K562 (cell line): ENCODE measurements around the gene SMIM29. TPM values are rescaled to one million over a fixed set of nuclear protein-coding genes. Genes with fewer than 3 reads are reported as not detected.
A peak's percentile ranks its signal among the peaks of the same experiment; 100 is the strongest.

Source experiments
- CEBPG ChIP-seq, 3 experiments: fragments of 200-800 bp in 1 of 3; sonication (Bioruptor generic) in 1 of 3; sonication (generic) in 1 of 3; formaldehyde crosslinking in 1 of 3; IDR thresholded peaks in 2 of 3; conservative IDR thresholded peaks in 1 of 3; 2 replicates each; pipeline versions ENCODE4 v1.6.1 to v1.8.0; 2016 to 2022; ENCODE audit warnings: missing compliant biosample characterization in 2 of 3, missing genetic modification characterization in 2 of 3, mild to moderate bottlenecking in 1 of 3, missing genetic modification reagents in 1 of 3
- ELF2 ChIP-seq: fragments of 250-450 bp; sonication (Bioruptor Pico); IDR thresholded peaks from 2 replicates; pipeline ENCODE4 v1.5.0; 2021; ENCODE audit warnings: mild to moderate bottlenecking
- FOXK1 ChIP-seq: sonication (generic); formaldehyde crosslinking; IDR thresholded peaks from 2 replicates; pipeline ENCODE4 v1.8.0; 2022; ENCODE audit warnings: missing genetic modification reagents, mild to moderate bottlenecking, borderline replicate concordance
- GATAD2B ChIP-seq: fragments of 450-650 bp; IDR thresholded peaks from 2 replicates; pipeline ENCODE4 v1.6.1; 2017; ENCODE audit warnings: mild to moderate bottlenecking, borderline replicate concordance
- KAT8 ChIP-seq: fragments of 450-650 bp; IDR thresholded peaks from 2 replicates; pipeline ENCODE4 v1.6.1; 2016; ENCODE audit warnings: low read depth, mild to moderate bottlenecking
- NR3C1 ChIP-seq: sonication (generic); formaldehyde crosslinking; IDR thresholded peaks from 2 replicates; pipeline ENCODE4 v1.8.1; 2022; ENCODE audit warnings: missing genetic modification reagents
- POLR2B ChIP-seq: fragments of 450-650 bp; IDR thresholded peaks from 2 replicates; pipeline ENCODE4 v1.6.1; 2018; ENCODE audit warnings: low read depth; ENCODE audit not compliant: partially characterized antibody
- RB1 ChIP-seq: fragments of 450-650 bp; IDR thresholded peaks from 2 replicates; pipeline ENCODE4 v1.6.1; 2017; ENCODE audit warnings: low read depth, mild to moderate bottlenecking
- SNRNP70 ChIP-seq: fragments of 200-400 bp; formaldehyde crosslinking; optimal IDR thresholded peaks from 2 replicates; pipeline ENCODE3; 2017; ENCODE audit warnings: low read depth, low read length
- TEAD1 ChIP-seq, 2 experiments: fragments of 450-650 bp in 1 of 2; sonication (generic) in 1 of 2; formaldehyde crosslinking; IDR thresholded peaks; 2 replicates each; pipeline versions ENCODE4 v1.4.0 to v1.8.0; 2020 to 2022; ENCODE audit warnings: mild to moderate bottlenecking in 2 of 2, missing genetic modification reagents in 1 of 2
- TRIM24 ChIP-seq, 2 experiments: fragments of 450-650 bp; IDR thresholded peaks; 2 replicates each; pipeline ENCODE4 v1.6.1; 2016
- ZNF445 ChIP-seq: fragments of 250-450 bp; sonication (Bioruptor Pico); IDR thresholded peaks from 2 replicates; pipeline ENCODE4 v1.4.0; 2020; ENCODE audit warnings: low read depth, mild to moderate bottlenecking, moderate library complexity
- ZNF717 ChIP-seq: fragments of 250-450 bp; sonication (Bioruptor Pico); IDR thresholded peaks from 2 replicates; pipeline ENCODE4 v1.5.0; 2021
- ZNF780A ChIP-seq: fragments of 250-450 bp; sonication (Bioruptor Pico); IDR thresholded peaks from 2 replicates; pipeline ENCODE4 v1.5.0; 2021; ENCODE audit warnings: mild to moderate bottlenecking
- polyA plus RNA-seq, 8 experiments: library from polyadenylated mRNA; depleted of rRNA in 4 of 8; stranded (reverse) in 5 of 8; unstranded in 3 of 8; fragments of >200 nt; fragmentation: Nextera tagmentation in 2 of 8; fragmentation: Illumina TruSeq in 1 of 8; extraction: Ambion mirVana in 2 of 8; extraction: Trizol in 1 of 8; gene quantifications; 2 replicates each; pipeline versions ENCODE4 v1.2.1 to v1.2.3, GENCODE V29; 2011 to 2014; ENCODE audit warnings: inconsistent platforms in 1 of 8, missing spikeins in 1 of 8
- total RNA-seq, 7 experiments: library from RNA; depleted of rRNA in 6 of 7; stranded (reverse); fragments of >200 nt in 6 of 7; fragmentation: Illumina TruSeq in 2 of 7; extraction: Trizol in 2 of 7; gene quantifications; 2 replicates each; pipeline versions ENCODE4 v1.2.1 to v1.2.3, GENCODE V29; 2011 to 2021; ENCODE audit warnings: low replicate concordance in 1 of 7
- TF ChIP-seq, protein P1 (sequence below): fragments of 250-450 bp; sonication (Bioruptor Pico); IDR thresholded peaks from 2 replicates; pipeline ENCODE4 v1.4.0; 2020
- TF ChIP-seq, protein P2 (sequence below), 2 experiments: fragments of 450-650 bp in 1 of 2; sonication (generic) in 1 of 2; formaldehyde crosslinking in 1 of 2; IDR thresholded peaks in 1 of 2; conservative IDR thresholded peaks in 1 of 2; 2 replicates each; pipeline versions ENCODE4 v1.6.1 to v1.8.1; 2016 to 2023; ENCODE audit warnings: mild to moderate bottlenecking in 2 of 2, moderate library complexity in 2 of 2, inconsistent platforms in 1 of 2, missing genetic modification reagents in 1 of 2
- TF ChIP-seq, protein P3 (sequence below): fragments of 450-650 bp; IDR thresholded peaks from 2 replicates; pipeline ENCODE4 v1.7.1; 2018; ENCODE audit warnings: mild to moderate bottlenecking, low read depth; ENCODE audit not compliant: partially characterized antibody

The SMIM29 gene
- total and polyA plus RNA-seq, 9 of the 15 experiments (the other 6 are each of a cell fraction or from before 2014, with no cell fraction given): 6.5 to 36.7 (median 20.9) TPM

DNA sequence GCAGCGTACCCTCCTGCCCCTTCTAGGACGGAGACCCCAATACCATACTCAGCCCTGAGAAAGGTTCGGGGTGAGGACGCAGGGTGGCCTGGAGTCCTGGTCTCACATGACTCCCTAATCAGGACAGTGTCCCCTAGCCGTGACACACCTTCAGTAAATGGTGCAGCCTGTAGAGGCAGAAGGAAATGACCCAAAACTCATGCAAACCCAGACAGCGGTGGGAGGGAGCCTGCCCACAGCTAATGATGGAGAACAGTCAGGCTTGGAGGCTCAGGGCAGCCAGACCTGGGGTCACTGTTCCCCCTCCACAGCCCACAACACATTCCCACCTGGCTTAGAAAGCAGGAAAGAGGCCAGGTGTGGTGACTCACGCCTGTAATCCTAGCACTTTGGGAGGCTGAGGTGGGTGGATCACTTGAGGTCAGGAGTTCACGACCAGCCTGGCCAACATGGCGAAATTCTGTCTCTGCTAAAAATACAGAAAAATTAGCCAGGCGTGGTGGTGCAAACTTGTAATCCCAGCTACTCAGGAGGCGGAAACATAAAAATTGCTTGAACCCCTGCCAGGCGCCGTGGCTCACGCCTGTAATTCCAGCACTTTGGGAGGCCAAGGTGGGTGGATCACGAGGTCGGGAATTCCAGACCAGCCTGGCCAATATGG lies 20.9 kb downstream of the SMIM29 start (continued):
- TF ChIP-seq, protein P1, sequence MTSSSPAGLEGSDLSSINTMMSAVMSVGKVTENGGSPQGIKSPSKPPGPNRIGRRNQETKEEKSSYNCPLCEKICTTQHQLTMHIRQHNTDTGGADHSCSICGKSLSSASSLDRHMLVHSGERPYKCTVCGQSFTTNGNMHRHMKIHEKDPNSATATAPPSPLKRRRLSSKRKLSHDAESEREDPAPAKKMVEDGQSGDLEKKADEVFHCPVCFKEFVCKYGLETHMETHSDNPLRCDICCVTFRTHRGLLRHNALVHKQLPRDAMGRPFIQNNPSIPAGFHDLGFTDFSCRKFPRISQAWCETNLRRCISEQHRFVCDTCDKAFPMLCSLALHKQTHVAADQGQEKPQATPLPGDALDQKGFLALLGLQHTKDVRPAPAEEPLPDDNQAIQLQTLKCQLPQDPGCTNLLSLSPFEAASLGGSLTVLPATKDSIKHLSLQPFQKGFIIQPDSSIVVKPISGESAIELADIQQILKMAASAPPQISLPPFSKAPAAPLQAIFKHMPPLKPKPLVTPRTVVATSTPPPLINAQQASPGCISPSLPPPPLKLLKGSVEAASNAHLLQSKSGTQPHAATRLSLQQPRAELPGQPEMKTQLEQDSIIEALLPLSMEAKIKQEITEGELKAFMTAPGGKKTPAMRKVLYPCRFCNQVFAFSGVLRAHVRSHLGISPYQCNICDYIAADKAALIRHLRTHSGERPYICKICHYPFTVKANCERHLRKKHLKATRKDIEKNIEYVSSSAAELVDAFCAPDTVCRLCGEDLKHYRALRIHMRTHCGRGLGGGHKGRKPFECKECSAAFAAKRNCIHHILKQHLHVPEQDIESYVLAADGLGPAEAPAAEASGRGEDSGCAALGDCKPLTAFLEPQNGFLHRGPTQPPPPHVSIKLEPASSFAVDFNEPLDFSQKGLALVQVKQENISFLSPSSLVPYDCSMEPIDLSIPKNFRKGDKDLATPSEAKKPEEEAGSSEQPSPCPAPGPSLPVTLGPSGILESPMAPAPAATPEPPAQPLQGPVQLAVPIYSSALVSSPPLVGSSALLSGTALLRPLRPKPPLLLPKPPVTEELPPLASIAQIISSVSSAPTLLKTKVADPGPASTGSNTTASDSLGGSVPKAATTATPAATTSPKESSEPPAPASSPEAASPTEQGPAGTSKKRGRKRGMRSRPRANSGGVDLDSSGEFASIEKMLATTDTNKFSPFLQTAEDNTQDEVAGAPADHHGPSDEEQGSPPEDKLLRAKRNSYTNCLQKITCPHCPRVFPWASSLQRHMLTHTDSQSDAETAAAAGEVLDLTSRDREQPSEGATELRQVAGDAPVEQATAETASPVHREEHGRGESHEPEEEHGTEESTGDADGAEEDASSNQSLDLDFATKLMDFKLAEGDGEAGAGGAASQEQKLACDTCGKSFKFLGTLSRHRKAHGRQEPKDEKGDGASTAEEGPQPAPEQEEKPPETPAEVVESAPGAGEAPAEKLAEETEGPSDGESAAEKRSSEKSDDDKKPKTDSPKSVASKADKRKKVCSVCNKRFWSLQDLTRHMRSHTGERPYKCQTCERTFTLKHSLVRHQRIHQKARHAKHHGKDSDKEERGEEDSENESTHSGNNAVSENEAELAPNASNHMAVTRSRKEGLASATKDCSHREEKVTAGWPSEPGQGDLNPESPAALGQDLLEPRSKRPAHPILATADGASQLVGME: no peak
- TF ChIP-seq KAT8: no peak
- TF ChIP-seq TRIM24 (IDR thresholded peaks at IDR 0.05): peak in 1 of 2 experiments; percentile 29; a peak in 1 of 4 replicates
- TF ChIP-seq FOXK1: no peak
- no peak for TF ChIP-seq GATAD2B
- 0 out of 2 replicates have a peak, but pooled peaks have one; percentile 27 for TF ChIP-seq ELF2 (CRISPR knock-in tag)
- TF ChIP-seq, protein P2, sequence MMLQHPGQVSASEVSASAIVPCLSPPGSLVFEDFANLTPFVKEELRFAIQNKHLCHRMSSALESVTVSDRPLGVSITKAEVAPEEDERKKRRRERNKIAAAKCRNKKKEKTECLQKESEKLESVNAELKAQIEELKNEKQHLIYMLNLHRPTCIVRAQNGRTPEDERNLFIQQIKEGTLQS (IDR thresholded peaks at IDR 0.05): peak; percentile 37; the same call in 1 of the 2 replicates
- TF ChIP-seq, protein P2 (CRISPR knock-in tag; conservative IDR thresholded peaks at IDR 0.05): no peak
- TF ChIP-seq ZNF717 (CRISPR knock-in tag): no peak
- no peak for TF ChIP-seq NR3C1 (CRISPR knock-in tag)
- 0 out of 4 replicates have a peak, but pooled peaks of 1 of the 2 experiments have one; percentile 19 for TF ChIP-seq TEAD1 (CRISPR knock-in tag; IDR thresholded peaks at IDR 0.05)
- TF ChIP-seq ZNF780A (CRISPR knock-in tag): no peak
- no peak for TF ChIP-seq RB1
- TF ChIP-seq POLR2B: no peak
- TF ChIP-seq CEBPG (CRISPR knock-in tag; IDR thresholded peaks at IDR 0.05): no peak
- TF ChIP-seq CEBPG (tag; conservative IDR thresholded peaks at IDR 0.05 in 1 of 2, IDR thresholded peaks at IDR 0.05 in 1 of 2): no peak
- TF ChIP-seq SNRNP70: no peak
- TF ChIP-seq, protein P3, sequence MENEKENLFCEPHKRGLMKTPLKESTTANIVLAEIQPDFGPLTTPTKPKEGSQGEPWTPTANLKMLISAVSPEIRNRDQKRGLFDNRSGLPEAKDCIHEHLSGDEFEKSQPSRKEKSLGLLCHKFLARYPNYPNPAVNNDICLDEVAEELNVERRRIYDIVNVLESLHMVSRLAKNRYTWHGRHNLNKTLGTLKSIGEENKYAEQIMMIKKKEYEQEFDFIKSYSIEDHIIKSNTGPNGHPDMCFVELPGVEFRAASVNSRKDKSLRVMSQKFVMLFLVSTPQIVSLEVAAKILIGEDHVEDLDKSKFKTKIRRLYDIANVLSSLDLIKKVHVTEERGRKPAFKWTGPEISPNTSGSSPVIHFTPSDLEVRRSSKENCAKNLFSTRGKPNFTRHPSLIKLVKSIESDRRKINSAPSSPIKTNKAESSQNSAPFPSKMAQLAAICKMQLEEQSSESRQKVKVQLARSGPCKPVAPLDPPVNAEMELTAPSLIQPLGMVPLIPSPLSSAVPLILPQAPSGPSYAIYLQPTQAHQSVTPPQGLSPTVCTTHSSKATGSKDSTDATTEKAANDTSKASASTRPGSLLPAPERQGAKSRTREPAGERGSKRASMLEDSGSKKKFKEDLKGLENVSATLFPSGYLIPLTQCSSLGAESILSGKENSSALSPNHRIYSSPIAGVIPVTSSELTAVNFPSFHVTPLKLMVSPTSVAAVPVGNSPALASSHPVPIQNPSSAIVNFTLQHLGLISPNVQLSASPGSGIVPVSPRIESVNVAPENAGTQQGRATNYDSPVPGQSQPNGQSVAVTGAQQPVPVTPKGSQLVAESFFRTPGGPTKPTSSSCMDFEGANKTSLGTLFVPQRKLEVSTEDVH: no peak
- TF ChIP-seq ZNF445 (CRISPR knock-in tag): no peak
